Spleen (tissue), 7 donors: ENCODE results near the gene PDK2.

Experiments
- CTCF ChIP-seq, 11 experiments: fragments of 200-600 bp in 7 of 11; fragments of 450-650 bp in 4 of 11; sonication (generic) in 4 of 11; IDR thresholded peaks in 8 of 11; conservative IDR thresholded peaks in 3 of 11; 1 replicate in 7 of 11; 2 replicates in 4 of 11; pipeline versions ENCODE4 v1.4.0 to v1.8.0; 2016 to 2021; ENCODE audit warnings: antibody characterized with exemption in 11 of 11, inconsistent platforms in 4 of 11, mild to moderate bottlenecking in 1 of 11
- POLR2AphosphoS5 ChIP-seq, 3 donors: sonication (generic); formaldehyde crosslinking; IDR thresholded peaks; one replicate each; pipeline ENCODE4 v1.5.1; 2017; ENCODE audit warnings: antibody characterized with exemption in 3 of 3
- donor health status: DM: no; HTN: no; CAD: no; lungs with moderate emphysema.
- donor health status: DM: no; HTN: no; CAD: no.
- donor health status: DM: no; HTN: no; CAD: no.

- no peak for TF ChIP-seq CTCF (IDR thresholded peaks at IDR 0.05 in 8 of 11, conservative IDR thresholded peaks at IDR 0.05 in 3 of 11)
- no peak for TF ChIP-seq POLR2AphosphoS5 (IDR thresholded peaks at IDR 0.05)
Observed at GRCh38 chr17:50109207-50109606, 14.1 kb downstream of the PDK2 start.
